ENCODE data around the gene RIOK2.

The RIOK2 gene

DNA sequence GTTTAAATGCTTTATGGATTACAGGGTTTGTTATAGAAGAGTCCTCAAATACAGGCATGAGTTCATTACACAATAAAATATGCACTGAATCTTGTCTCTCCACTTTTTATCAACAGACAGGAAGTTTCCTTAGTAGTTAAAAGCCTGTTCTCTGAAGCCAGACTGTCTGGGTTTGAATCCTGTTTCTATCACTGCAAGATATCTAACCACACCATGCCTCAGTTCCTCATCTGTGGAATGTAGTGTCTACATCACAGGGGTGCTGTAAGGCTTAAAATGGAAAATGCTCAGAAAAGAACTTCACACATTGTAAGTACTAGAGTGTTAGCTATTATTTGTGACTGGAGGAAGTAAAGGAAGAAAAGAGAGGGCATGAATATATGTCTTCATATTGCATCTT is 49.9 kb downstream of the RIOK2 start:
- no peak overlapping the region for H3K4me3 ChIP-seq (ENCODE audit: control insufficient read depth, low read depth, low read length)
- DNase-seq (ENCODE audit: low read depth): peak; percentile 2
- TF ChIP-seq, protein P1, sequence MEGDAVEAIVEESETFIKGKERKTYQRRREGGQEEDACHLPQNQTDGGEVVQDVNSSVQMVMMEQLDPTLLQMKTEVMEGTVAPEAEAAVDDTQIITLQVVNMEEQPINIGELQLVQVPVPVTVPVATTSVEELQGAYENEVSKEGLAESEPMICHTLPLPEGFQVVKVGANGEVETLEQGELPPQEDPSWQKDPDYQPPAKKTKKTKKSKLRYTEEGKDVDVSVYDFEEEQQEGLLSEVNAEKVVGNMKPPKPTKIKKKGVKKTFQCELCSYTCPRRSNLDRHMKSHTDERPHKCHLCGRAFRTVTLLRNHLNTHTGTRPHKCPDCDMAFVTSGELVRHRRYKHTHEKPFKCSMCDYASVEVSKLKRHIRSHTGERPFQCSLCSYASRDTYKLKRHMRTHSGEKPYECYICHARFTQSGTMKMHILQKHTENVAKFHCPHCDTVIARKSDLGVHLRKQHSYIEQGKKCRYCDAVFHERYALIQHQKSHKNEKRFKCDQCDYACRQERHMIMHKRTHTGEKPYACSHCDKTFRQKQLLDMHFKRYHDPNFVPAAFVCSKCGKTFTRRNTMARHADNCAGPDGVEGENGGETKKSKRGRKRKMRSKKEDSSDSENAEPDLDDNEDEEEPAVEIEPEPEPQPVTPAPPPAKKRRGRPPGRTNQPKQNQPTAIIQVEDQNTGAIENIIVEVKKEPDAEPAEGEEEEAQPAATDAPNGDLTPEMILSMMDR (IDR thresholded peaks at IDR 0.05; ENCODE audit: control insufficient read depth, insufficient read depth, low read depth, low read length, missing control alignments): no peak

DNA sequence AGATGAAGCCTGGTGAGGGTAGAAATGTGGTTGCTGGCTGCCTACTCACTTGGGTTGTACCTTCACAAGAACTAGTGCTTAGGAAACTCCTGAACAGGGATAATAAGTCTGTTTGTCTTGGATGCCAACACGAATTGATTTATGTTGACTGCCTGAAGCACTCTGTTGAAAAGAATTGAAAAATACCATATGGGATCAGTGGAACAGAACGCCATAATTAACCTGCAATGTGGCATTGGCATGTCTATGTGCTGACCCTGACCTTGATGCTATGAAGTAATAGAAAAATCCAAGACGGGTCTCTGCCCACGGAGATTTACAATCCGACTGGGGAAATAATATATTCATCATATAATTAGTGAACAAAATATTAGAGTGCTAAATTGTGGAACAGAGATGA is 51.1 kb downstream of the RIOK2 start:
- TF ChIP-seq, protein P1 (IDR thresholded peaks at IDR 0.05; ENCODE audit: control insufficient read depth, insufficient read depth, low read depth, low read length, missing control alignments): no peak
- H3K4me3 ChIP-seq (ENCODE audit: control insufficient read depth, low read depth, low read length): no peak overlapping the region
- DNase-seq (ENCODE audit: low read depth): no peak

DNA sequence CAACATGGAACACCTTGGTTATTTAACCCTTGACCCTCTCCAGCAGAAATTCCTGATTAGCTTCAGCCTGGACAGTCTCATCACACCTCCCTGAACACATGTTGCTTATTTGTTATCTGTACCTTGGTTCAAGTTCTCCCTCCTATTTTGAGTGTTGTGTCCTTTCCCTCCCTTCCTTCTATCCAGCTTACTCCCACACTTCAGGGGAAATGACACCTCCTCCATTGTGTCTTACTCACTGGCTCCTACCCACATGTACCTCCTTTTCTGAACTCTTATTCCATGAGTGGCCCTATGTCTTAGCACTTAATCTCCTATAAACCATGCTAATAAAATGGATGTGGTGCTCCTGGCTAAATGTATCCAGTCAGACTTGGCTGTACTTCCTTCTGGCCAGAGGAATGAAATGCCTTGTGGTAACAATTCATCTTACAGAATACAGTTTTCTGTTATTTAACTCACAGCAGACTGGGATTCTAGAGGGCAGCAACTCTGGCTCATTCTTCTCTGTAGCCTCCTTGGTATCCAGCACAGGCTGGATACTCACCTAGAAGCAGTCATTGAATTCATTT is 51.8 kb downstream of the RIOK2 start:
- no peak overlapping the region for H3K4me3 ChIP-seq (ENCODE audit: control insufficient read depth, low read depth, low read length)
- peak; percentile 67 for DNase-seq (ENCODE audit: low read depth)
- TF ChIP-seq, protein P1 (IDR thresholded peaks at IDR 0.05; ENCODE audit: control insufficient read depth, insufficient read depth, low read depth, low read length, missing control alignments): no peak

DNA sequence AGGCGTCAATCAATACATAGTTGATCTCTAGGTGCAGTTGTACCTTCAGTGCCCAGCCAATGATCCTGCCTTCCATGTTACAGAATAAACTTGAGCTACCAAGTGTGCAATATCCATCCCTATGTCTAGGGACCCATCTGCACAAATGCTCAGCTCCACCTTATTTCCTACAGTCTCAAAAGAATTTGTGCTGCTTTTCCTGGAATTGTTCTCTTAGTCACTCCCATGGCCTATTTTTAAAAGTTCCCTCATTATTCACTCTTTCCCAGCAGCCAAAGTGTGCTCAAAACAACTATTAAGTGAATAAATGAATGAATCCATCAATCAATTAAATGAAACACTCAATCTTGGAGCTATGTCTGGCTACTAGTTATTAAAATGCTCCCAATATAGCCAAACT is 55.3 kb downstream of the RIOK2 start:
- TF ChIP-seq, protein P1 (IDR thresholded peaks at IDR 0.05; ENCODE audit: control insufficient read depth, insufficient read depth, low read depth, low read length, missing control alignments): no peak
- no peak overlapping the region for H3K4me3 ChIP-seq (ENCODE audit: control insufficient read depth, low read depth, low read length)
- DNase-seq (ENCODE audit: low read depth): no peak

DNA sequence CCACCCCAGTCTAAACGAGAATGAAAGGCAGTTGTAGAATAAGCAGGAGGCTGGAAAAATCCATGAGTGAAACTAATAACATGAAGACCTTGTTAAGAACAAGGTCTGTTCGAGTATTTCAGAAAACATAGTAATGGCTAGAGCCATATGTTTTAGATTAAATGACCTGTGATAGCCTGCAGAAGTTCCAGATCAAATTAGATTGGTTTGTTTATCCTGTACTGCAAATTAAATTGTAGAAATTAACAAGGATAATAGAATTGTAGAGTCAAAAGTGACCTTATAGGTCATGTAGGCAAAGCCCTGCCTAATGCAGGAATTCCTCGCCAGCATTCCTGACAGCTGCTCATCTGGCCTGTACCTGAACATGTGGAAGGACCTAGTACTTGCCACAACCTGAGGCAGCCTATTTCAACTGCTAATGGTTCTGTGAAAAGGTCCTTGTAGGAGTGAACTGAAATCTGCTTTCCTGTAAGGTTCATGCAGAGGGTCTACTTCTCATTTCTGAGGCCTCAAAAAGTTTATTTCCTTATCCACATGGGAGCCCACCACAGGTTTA is 57.8 kb downstream of the RIOK2 start:
- TF ChIP-seq, protein P1 (IDR thresholded peaks at IDR 0.05; ENCODE audit: control insufficient read depth, insufficient read depth, low read depth, low read length, missing control alignments): no peak
- no peak for DNase-seq (ENCODE audit: low read depth)
- no peak overlapping the region for H3K4me3 ChIP-seq (ENCODE audit: control insufficient read depth, low read depth, low read length)

DNA sequence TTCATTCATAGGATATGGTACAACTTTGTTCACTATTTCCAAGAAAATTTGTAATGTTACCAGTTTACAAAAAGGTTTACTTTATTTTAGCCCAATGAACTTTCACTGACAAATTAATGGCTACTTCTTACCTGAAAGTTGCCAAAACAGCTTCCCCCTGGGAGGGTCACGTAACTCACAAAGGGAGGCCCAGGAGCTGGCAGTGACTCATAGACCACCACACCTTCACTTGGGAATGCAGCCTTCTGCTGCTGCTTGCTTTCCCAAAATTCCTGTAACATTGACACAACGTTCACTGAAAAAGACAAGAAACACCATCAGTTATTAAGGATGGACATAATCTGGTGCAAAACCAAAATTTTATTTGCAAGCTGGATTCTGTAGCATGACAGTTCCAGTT is 58.7 kb downstream of the RIOK2 start:
- DNase-seq (ENCODE audit: low read depth): no peak
- TF ChIP-seq, protein P1 (IDR thresholded peaks at IDR 0.05; ENCODE audit: control insufficient read depth, insufficient read depth, low read depth, low read length, missing control alignments): no peak
- H3K4me3 ChIP-seq (ENCODE audit: control insufficient read depth, low read depth, low read length): no peak overlapping the region
